Urothelium cell line (cell line): ENCODE measurements around the gene RAB34.
A peak's percentile ranks its signal among the peaks of the same experiment; 100 is the strongest.

Experiments used
- DNase-seq: peaks from one replicate; pipeline ENCODE4 v3.0.0; 2011; ENCODE audit warnings: low spot score, mixed read lengths
- FAIRE-seq: peaks from 2 replicates; lab custom pipeline; 2011; peaks lifted over from hg19 to GRCh38; lab: Jason Lieb, UNC

RAB34 gene

GRCh38 chr17:28712705-28713415 lies 4.8 kb downstream of the RAB34 start:
- DNase-seq (no peak), FAIRE-seq (no peak)

- FAIRE-seq (no peak), DNase-seq (no peak)
Measured at GRCh38 chr17:28712032-28712704, 5.5 kb downstream of the RAB34 start.

GRCh38 chr17:28711723-28712031 lies 6.0 kb downstream of the RAB34 start, which contains the start of gene PROCA1:
PROCA1 (minus strand) TSS chr17:28711888; CDS start chr17:28711660, 228 bp downstream.
- FAIRE-seq (no peak), DNase-seq (no peak)

GRCh38 chr17:28710861-28711722 lies 6.6 kb downstream of the RAB34 start:
- FAIRE-seq (peak; percentile 55), DNase-seq (peak; percentile 97)

- FAIRE-seq = no peak
- DNase-seq = no peak
Measured at GRCh38 chr17:28707339-28707720, 10.3 kb downstream of the RAB34 start.

GRCh38 chr17:28706471-28707338 lies 11.0 kb downstream of the RAB34 start:
- FAIRE-seq = no peak
- no peak for DNase-seq

GRCh38 chr17:28705728-28706334 lies 11.8 kb downstream of the RAB34 start:
- FAIRE-seq (no peak), DNase-seq (no peak)

- FAIRE-seq = no peak
- DNase-seq = no peak
Measured at GRCh38 chr17:28705074-28705659, 12.5 kb downstream of the RAB34 start.

GRCh38 chr17:28704219-28704858 lies 13.3 kb downstream of the RAB34 start:
- FAIRE-seq (no peak), DNase-seq (no peak)

- FAIRE-seq (no peak), DNase-seq (no peak)
Measured at GRCh38 chr17:28703552-28704218, 14.0 kb downstream of the RAB34 start.

GRCh38 chr17:28702752-28703150 lies 14.9 kb downstream of the RAB34 start:
- no peak for FAIRE-seq
- no peak for DNase-seq

GRCh38 chr17:28702026-28702751 lies 15.5 kb downstream of the RAB34 start:
- DNase-seq = no peak
- no peak for FAIRE-seq

- DNase-seq (no peak), FAIRE-seq (no peak)
Measured at GRCh38 chr17:28700830-28701492, 16.7 kb downstream of the RAB34 start.

- no peak for FAIRE-seq
- DNase-seq = no peak
Measured at GRCh38 chr17:28700278-28700677, 17.4 kb downstream of the RAB34 start.

GRCh38 chr17:28698253-28698941 lies 19.3 kb downstream of the RAB34 start:
- DNase-seq (no peak), FAIRE-seq (no peak)

GRCh38 chr17:28693869-28694268 lies 23.8 kb downstream of the RAB34 start:
- DNase-seq (no peak), FAIRE-seq (no peak)

GRCh38 chr17:28689011-28689410 lies 28.7 kb downstream of the RAB34 start:
- FAIRE-seq = no peak
- DNase-seq = no peak
